Measurements from ENCODE around the gene SRM.

Gene SRM

GRCh38 chr1:11046270-11046566 is 13.6 kb downstream of the SRM start:
- Histone ChIP-seq H3K4me3 (replicated peaks; ENCODE audit: insufficient read depth, low read length) (no peak overlapping the region), H3K27me3 (ENCODE audit: insufficient read depth, poor library complexity, severe bottlenecking) (no peaks in the 10 kb centered on the region), H3K27ac (replicated peaks) (no peak overlapping the region)
- no peak for DNase-seq (ENCODE audit: low read depth in 1 of 2, low spot score in 1 of 2)
- TF ChIP-seq SPI1 (IDR thresholded peaks at IDR 0.05; ENCODE audit: borderline replicate concordance, low read depth), result no peak
- no peak for TF ChIP-seq POLR2AphosphoS5 (IDR thresholded peaks at IDR 0.05; ENCODE audit: low read depth)

GRCh38 chr1:11045428-11046269 is 14.2 kb downstream of the SRM start:
- Histone ChIP-seq H3K4me3 (replicated peaks; ENCODE audit: insufficient read depth, low read length) (no peak overlapping the region), H3K27me3 (ENCODE audit: insufficient read depth, poor library complexity, severe bottlenecking) (no peaks in the 10 kb centered on the region), H3K27ac (replicated peaks) (no peak overlapping the region)
- no peak for TF ChIP-seq SPI1 (IDR thresholded peaks at IDR 0.05; ENCODE audit: borderline replicate concordance, low read depth)
- TF ChIP-seq POLR2AphosphoS5 (IDR thresholded peaks at IDR 0.05; ENCODE audit: low read depth), result no peak
- no peak for TF ChIP-seq GABPA (IDR thresholded peaks at IDR 0.05; ENCODE audit: low read depth)
- no peak for TF ChIP-seq CTCF (IDR thresholded peaks at IDR 0.05; ENCODE audit: insufficient read depth, low read length)
- no peak for TF ChIP-seq REST (IDR thresholded peaks at IDR 0.05; ENCODE audit: insufficient replicate concordance, low read depth)
- DNase-seq (ENCODE audit: low read depth in 1 of 2, low spot score in 1 of 2), result no peak

- Histone ChIP-seq H3K27ac (replicated peaks) (no peak overlapping the region), H3K27me3 (ENCODE audit: insufficient read depth, poor library complexity, severe bottlenecking) (no peaks in the 10 kb centered on the region), H3K4me3 (replicated peaks; ENCODE audit: insufficient read depth, low read length) (no peak overlapping the region)
- no peak for TF ChIP-seq CTCF (IDR thresholded peaks at IDR 0.05; ENCODE audit: insufficient read depth, low read length)
- no peak for TF ChIP-seq GABPA (IDR thresholded peaks at IDR 0.05; ENCODE audit: low read depth)
- no peak for TF ChIP-seq SPI1 (IDR thresholded peaks at IDR 0.05; ENCODE audit: borderline replicate concordance, low read depth)
- no peak for TF ChIP-seq POLR2AphosphoS5 (IDR thresholded peaks at IDR 0.05; ENCODE audit: low read depth)
- no peak for TF ChIP-seq REST (IDR thresholded peaks at IDR 0.05; ENCODE audit: insufficient replicate concordance, low read depth)
- DNase-seq (ENCODE audit: low read depth in 1 of 2, low spot score in 1 of 2), result no peak
Measured at GRCh38 chr1:11044849-11045427, 14.9 kb downstream of the SRM start.

GRCh38 chr1:11044086-11044848 is 15.6 kb downstream of the SRM start:
- Histone ChIP-seq H3K27me3 (ENCODE audit: insufficient read depth, poor library complexity, severe bottlenecking) (no peaks in the 10 kb centered on the region), H3K27ac (replicated peaks) (no peak overlapping the region), H3K4me3 (replicated peaks; ENCODE audit: insufficient read depth, low read length) (no peak overlapping the region)
- no peak for DNase-seq (ENCODE audit: low read depth in 1 of 2, low spot score in 1 of 2)
- TF ChIP-seq REST (IDR thresholded peaks at IDR 0.05; ENCODE audit: insufficient replicate concordance, low read depth), result no peak
- no peak for TF ChIP-seq GABPA (IDR thresholded peaks at IDR 0.05; ENCODE audit: low read depth)
- TF ChIP-seq SPI1 (IDR thresholded peaks at IDR 0.05; ENCODE audit: borderline replicate concordance, low read depth), result no peak
- TF ChIP-seq POLR2AphosphoS5 (IDR thresholded peaks at IDR 0.05; ENCODE audit: low read depth), result no peak
- no peak for TF ChIP-seq CTCF (IDR thresholded peaks at IDR 0.05; ENCODE audit: insufficient read depth, low read length)
